Activated naive CD4-positive, alpha-beta T cell treated with Interleukin-2 at 50 U/mL for 16 hours (primary cell): ENCODE results near the gene NBR1.
"Not testable (repeated sequence)": the region's sequence is repeated elsewhere in the genome, so short reads cannot be mapped to it uniquely, and the experiment has no call there.

Source experiments
- DNase-seq: peaks from one replicate; pipeline ENCODE4 v3.0.0-alpha.2; 2020

The NBR1 gene

GRCh38 chr17:43170766-43171585, at the start of gene NBR1:
TSS of gene NBR1 (plus strand) at chr17:43171214. CDS start at chr17:43175800, 4,586 bp downstream.
- peak; percentile 96 for DNase-seq

GRCh38 chr17:43125133-43125966, 45.7 kb upstream of the NBR1 start, which contains the start of gene BRCA1:
TSS of gene BRCA1 (minus strand) at chr17:43125364. CDS start at chr17:43124096, 1,268 bp downstream.
- DNase-seq: peak; percentile 93

- DNase-seq: no peak
Measured at GRCh38 chr17:43125967-43126910, 44.8 kb upstream of the NBR1 start.

- no peak for DNase-seq
Measured at GRCh38 chr17:43126911-43127290, 44.1 kb upstream of the NBR1 start.

GRCh38 chr17:43127333-43127876, 43.6 kb upstream of the NBR1 start:
- DNase-seq: not testable (repeated sequence)

- no peak for DNase-seq
Measured at GRCh38 chr17:43129671-43130010, 41.4 kb upstream of the NBR1 start.

DNA sequence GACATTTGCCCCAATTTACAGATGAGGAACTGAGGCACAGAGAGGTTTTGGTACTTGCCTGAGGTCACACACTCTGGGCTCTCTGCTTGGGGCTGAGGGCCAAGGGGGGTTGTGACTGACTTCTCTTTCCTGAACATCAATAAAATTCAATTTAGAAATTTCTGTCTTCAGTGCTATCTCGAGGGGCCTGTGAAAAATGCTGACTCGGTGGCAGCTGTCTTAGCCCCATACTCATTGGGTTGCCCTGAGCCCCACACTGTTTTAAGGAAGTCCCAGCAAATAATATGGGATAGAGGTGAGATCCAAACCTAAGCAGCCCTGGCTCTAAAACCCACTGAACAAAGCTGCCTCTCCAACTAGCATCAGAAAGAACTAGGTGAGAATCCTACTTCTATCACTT, 38.9 kb upstream of the NBR1 start:
- no peak for DNase-seq

DNA sequence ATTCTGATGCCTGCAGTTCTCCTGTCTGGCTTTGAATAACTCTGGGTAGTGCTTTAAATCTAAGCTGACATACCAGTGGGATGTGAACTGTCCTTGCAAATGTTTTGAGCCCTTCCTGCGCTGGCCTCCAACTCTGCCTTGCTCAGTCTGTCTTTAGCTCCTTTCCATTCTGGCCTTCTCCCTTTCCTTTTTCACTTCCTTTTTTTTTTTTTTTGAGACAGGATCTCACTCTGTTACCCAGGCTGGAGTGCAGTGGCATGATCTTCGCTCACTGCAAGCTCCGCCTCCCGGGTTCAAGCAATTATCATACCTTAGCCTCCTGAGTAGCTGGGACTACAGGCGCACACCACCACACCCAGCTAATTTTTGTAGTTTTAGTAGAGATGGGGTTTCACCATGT, 37.6 kb upstream of the NBR1 start:
- not testable (repeated sequence) for DNase-seq

- DNase-seq: no peak
Measured at GRCh38 chr17:43134774-43135453, 36.1 kb upstream of the NBR1 start.

DNA sequence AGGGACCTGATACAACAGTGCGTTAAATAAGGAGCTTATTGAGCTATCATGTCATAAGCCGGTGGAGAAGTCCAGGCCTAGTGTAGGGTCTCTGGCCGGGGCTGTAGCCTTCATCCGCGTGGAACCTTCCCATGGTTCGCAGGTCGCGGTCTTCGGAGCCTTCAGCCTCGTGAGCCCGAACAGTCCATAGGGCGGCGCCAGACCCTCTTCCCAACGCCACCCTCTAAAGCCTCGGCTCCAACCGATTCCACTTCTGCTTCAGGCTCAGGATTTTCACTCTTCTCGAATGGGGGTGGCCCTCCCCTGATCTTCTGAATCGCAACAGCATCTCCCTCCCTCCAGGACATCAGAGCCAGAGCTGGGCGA, 35.6 kb upstream of the NBR1 start:
- DNase-seq: no peak

GRCh38 chr17:43136574-43136973, 34.4 kb upstream of the NBR1 start:
- DNase-seq: not testable (repeated sequence)

GRCh38 chr17:43138531-43138930, 32.5 kb upstream of the NBR1 start:
- not testable (repeated sequence) for DNase-seq

DNA sequence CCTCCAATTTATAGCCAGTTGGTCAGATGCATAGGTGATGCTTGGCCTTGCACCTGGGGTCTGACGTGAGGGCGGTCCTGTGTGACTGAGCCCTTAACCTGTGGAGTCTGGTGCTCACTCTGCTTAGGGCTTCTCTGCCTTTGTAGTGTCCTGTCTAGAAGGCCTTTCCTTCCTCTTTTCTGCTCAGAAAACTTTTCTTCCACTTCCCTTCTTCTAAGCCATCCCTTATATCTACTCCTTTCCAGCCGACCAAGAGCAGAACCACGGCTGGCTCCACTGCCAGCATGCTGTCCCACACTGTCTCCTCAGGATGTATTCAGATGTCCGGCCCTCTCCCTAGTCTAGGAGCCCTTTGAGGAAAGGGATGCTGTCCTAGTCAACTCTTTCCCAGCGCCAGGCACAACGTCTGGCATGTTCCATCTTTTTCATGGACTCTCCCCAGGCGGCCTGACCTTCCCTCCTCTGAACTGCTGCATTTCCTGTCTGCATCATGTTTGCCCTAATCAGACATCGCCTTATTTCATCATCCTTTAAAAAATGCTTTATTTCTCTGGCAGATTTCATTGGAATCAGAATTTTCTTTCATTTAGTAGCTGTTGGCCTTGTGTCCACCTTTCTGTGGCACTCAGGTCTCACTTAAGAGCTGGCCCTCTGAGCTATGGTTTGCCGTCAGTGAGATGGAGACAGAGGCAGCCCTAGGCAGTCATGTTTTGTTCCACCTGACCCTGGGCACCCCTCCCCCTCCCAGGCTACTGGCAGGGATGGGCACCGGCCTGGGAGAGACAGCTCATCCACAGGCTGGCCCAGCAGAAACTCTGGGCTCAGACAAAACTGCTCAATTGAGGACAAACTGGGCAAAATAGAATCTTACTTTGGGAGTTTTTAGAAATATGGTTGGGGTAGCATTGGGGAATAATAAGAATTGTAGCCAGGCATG, 30.4 kb upstream of the NBR1 start:
- DNase-seq: no peak

GRCh38 chr17:43142153-43142552, 28.9 kb upstream of the NBR1 start:
- no peak for DNase-seq

GRCh38 chr17:43143201-43143600, 27.8 kb upstream of the NBR1 start:
- no peak for DNase-seq

- no peak for DNase-seq
Measured at GRCh38 chr17:43146649-43147048, 24.4 kb upstream of the NBR1 start.

DNA sequence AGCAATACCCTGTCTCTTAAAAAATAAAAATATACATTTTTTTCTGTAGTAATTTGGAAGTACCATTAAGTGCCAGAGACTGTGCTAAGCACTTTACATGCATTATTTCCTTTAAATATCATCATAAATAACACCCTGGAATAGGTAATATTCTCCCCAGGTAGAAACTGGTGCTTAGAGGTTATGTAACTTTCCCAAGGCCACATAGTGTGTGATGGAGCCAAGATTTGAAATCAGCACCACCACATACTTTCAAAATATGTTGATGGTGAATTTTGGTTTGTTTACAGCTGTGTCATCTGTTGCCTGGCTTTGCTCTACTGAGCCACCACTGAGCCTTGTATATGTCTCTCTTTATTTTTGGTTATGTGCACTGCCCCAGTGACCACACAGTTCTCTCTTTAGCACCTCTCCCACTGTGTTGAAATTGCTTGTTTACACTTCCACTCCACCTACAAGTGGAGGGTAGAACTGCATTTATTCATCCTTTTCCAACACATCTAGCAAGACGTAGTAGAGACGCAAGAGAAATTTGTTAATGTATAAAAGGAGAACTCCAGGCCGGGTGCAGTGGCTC, 19.0 kb upstream of the NBR1 start:
- no peak for DNase-seq

- not testable (repeated sequence) for DNase-seq
Measured at GRCh38 chr17:43153197-43153835, 17.7 kb upstream of the NBR1 start.

GRCh38 chr17:43155666-43156065, 15.3 kb upstream of the NBR1 start:
- DNase-seq: no peak

DNA sequence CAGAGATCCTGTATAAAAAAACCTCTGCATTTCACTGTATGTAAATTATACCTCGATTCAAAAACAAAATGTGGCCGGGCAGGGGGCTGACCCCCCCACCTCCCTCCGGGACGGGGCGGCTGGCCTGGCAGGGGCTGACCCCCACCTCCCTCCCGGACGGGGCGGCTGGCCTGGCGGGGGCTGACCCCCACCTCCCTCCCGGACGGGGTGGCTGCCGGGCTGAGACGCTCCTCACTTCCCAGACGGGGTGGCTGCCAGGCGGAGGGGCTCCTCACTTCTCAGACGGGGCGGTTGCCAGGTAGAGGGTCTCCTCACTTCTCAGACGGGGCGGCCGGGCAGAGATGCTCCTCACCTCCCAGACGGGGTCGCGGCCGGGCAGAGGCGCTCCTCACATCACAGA, 11.8 kb upstream of the NBR1 start:
- DNase-seq: not testable (repeated sequence)
